Vagina (tissue), 2 donors: ENCODE data around the gene GNAQ. TPM values are rescaled to one million over a fixed set of nuclear protein-coding genes. Genes with fewer than 3 reads are reported as not detected.
"Not testable (repeated sequence)": the region's sequence is repeated elsewhere in the genome, so short reads cannot be mapped to it uniquely, and the experiment has no call there.

ENCODE experiments used
- DNase-seq, 2 donors: peaks; one replicate each; pipeline ENCODE4 v3.0.0-alpha.2; 2017; ENCODE audit errors: extremely low spot score in 2 of 2
- H3K27ac ChIP-seq: fragments of 200-600 bp; sonication (generic); one replicate; pipeline ENCODE4 v1.5.1; 2019
- H3K27me3 ChIP-seq: fragments of 200-600 bp; sonication (generic); one replicate; pipeline ENCODE4 v1.5.1; 2019
- H3K36me3 ChIP-seq, 2 donors: fragments of 200-600 bp; sonication (generic); one replicate each; pipeline ENCODE4 v1.5.1; 2017 to 2019
- H3K4me1 ChIP-seq: fragments of 200-600 bp; sonication (generic); one replicate; pipeline ENCODE4 v1.5.1; 2019
- H3K4me3 ChIP-seq, 2 donors: fragments of 200-600 bp; sonication (generic); 1 replicate in 1 of 2; 2 replicates in 1 of 2; pipeline ENCODE4 v1.5.1; 2016 to 2019
- H3K9me3 ChIP-seq: fragments of 200-600 bp; sonication (generic); one replicate; pipeline ENCODE4 v1.5.1; 2019
- CTCF ChIP-seq, 3 experiments: fragments of 450-650 bp in 2 of 3; fragments of 200-600 bp in 1 of 3; sonication (generic) in 1 of 3; IDR thresholded peaks; one replicate each; pipeline ENCODE4 v1.5.1; 2017 to 2019; ENCODE audit warnings: antibody characterized with exemption in 3 of 3, mild to moderate bottlenecking in 2 of 3, moderate library complexity in 2 of 3
- POLR2A ChIP-seq, 2 donors: fragments of 450-650 bp; IDR thresholded peaks; one replicate each; pipeline ENCODE4 v1.6.1; 2017; ENCODE audit warnings: antibody characterized with exemption in 2 of 2, mild to moderate bottlenecking in 2 of 2, moderate library complexity in 2 of 2
- POLR2AphosphoS5 ChIP-seq, 2 donors: sonication (generic); formaldehyde crosslinking; IDR thresholded peaks; one replicate each; pipeline ENCODE4 v1.9.0; 2017; ENCODE audit warnings: antibody characterized with exemption in 2 of 2, mild to moderate bottlenecking in 2 of 2, low read depth in 1 of 2; ENCODE audit not compliant: insufficient read depth in 1 of 2
- intact Hi-C: fragments of 100-400 bp; cut with DNase I; formaldehyde crosslinking; loops from one replicate; pipeline ENCODE4 v1.15.1; 2023
- total RNA-seq: library from RNA; depleted of rRNA; stranded (reverse); fragments of >200 nt; gene quantifications from one replicate; pipeline ENCODE4 v1.2.3, GENCODE V29; 2016

GNAQ gene
- total RNA-seq, 1 donor from 2014 or later, result 31.9 TPM

- no peak for DNase-seq
- Histone ChIP-seq H3K36me3 (no peaks in the 10 kb centered on the region), H3K9me3 (no peaks in the 10 kb centered on the region), H3K27me3 (no peaks in the 10 kb centered on the region), H3K4me3 (no peak overlapping the region), H3K27ac (no peak overlapping the region), H3K4me1 (no peaks in the 10 kb centered on the region)
- TF ChIP-seq CTCF (IDR thresholded peaks at IDR 0.05), result no peak
- TF ChIP-seq POLR2AphosphoS5 (IDR thresholded peaks at IDR 0.05; ENCODE audit: insufficient read depth in 1 of 2, low read depth in 1 of 2), result no peak
- TF ChIP-seq POLR2A (IDR thresholded peaks at IDR 0.05), result no peak
- intact Hi-C loops, result no loop called here
Observed at GRCh38 chr9:77769246-77769645, 262.4 kb downstream of the GNAQ start.

- DNase-seq, result no peak
- Histone ChIP-seq H3K9me3 (no peaks in the 10 kb centered on the region), H3K27me3 (no peaks in the 10 kb centered on the region), H3K4me3 (no peak overlapping the region), H3K36me3 (no peaks in the 10 kb centered on the region), H3K4me1 (no peaks in the 10 kb centered on the region), H3K27ac (no peak overlapping the region)
- no peak for TF ChIP-seq CTCF (IDR thresholded peaks at IDR 0.05)
- no peak for TF ChIP-seq POLR2A (IDR thresholded peaks at IDR 0.05)
- intact Hi-C loops, result no loop called here
Observed at GRCh38 chr9:77766587-77766986, 265.0 kb downstream of the GNAQ start.

GRCh38 chr9:77765781-77766259 is 265.8 kb downstream of the GNAQ start:
- TF ChIP-seq CTCF (IDR thresholded peaks at IDR 0.05) (no peak), POLR2AphosphoS5 (IDR thresholded peaks at IDR 0.05; ENCODE audit: insufficient read depth in 1 of 2, low read depth in 1 of 2) (no peak), POLR2A (IDR thresholded peaks at IDR 0.05) (no peak)
- Histone ChIP-seq H3K9me3 (no peaks in the 10 kb centered on the region), H3K4me3 (no peak overlapping the region), H3K27me3 (no peaks in the 10 kb centered on the region), H3K4me1 (no peaks in the 10 kb centered on the region), H3K27ac (no peak overlapping the region), H3K36me3 (no peaks in the 10 kb centered on the region)
- intact Hi-C loops, result no loop called here
- no peak for DNase-seq

- Histone ChIP-seq H3K9me3 (no peaks in the 10 kb centered on the region), H3K27ac (no peak overlapping the region), H3K27me3 (no peaks in the 10 kb centered on the region), H3K4me3 (no peak overlapping the region), H3K36me3 (no peaks in the 10 kb centered on the region), H3K4me1 (no peaks in the 10 kb centered on the region)
- intact Hi-C loops, result no loop called here
- TF ChIP-seq POLR2A (IDR thresholded peaks at IDR 0.05) (no peak), CTCF (IDR thresholded peaks at IDR 0.05) (peak in 1 of 3 experiments; percentile 37), POLR2AphosphoS5 (IDR thresholded peaks at IDR 0.05; ENCODE audit: insufficient read depth in 1 of 2, low read depth in 1 of 2) (no peak)
- DNase-seq, result no peak
Observed at GRCh38 chr9:77764894-77765780, 266.5 kb downstream of the GNAQ start.

- H3K4me1 ChIP-seq, result no peaks in the 10 kb centered on the region
- H3K27me3 ChIP-seq, result no peaks in the 10 kb centered on the region
- no peak for DNase-seq
- no peaks in the 10 kb centered on the region for H3K9me3 ChIP-seq
- H3K36me3 ChIP-seq, result no peaks in the 10 kb centered on the region
- no peak overlapping the region for H3K4me3 ChIP-seq
- intact Hi-C loops, result no loop called here
- no peak for TF ChIP-seq CTCF (IDR thresholded peaks at IDR 0.05)
- no peak for TF ChIP-seq POLR2AphosphoS5 (IDR thresholded peaks at IDR 0.05; ENCODE audit: insufficient read depth in 1 of 2, low read depth in 1 of 2)
- no peak for TF ChIP-seq POLR2A (IDR thresholded peaks at IDR 0.05)
- no peak overlapping the region for H3K27ac ChIP-seq
Observed at GRCh38 chr9:77763566-77763965, 268.0 kb downstream of the GNAQ start.

GRCh38 chr9:77760919-77761318 is 270.7 kb downstream of the GNAQ start:
- H3K36me3 ChIP-seq, H3K27me3 ChIP-seq, H3K4me3 ChIP-seq, H3K4me1 ChIP-seq, H3K27ac ChIP-seq, H3K9me3 ChIP-seq, intact Hi-C loops, DNase-seq: not testable (repeated sequence)
